GM19239 (cell line): Measurements from ENCODE around the gene VAV1.

Experiments
- DNase-seq: peaks from one replicate; pipeline ENCODE4 v3.0.0; 2011; ENCODE audit warnings: low spot score; ENCODE audit not compliant: insufficient read length
- FAIRE-seq: peaks from 2 replicates; lab custom pipeline; 2011; peaks lifted over from hg19 to GRCh38; lab: Jason Lieb, UNC

Gene VAV1

GRCh38 chr19:6873708-6874431, 101.4 kb downstream of the VAV1 start:
- no peak for FAIRE-seq

GRCh38 chr19:6875218-6875617, 102.7 kb downstream of the VAV1 start:
- DNase-seq: no peak
- FAIRE-seq: no peak

More at GRCh38 chr19:6873708-6874431, 101.4 kb downstream of the VAV1 start:
- no peak for DNase-seq

- no peak for DNase-seq
Observed at GRCh38 chr19:6876748-6877147, 104.2 kb downstream of the VAV1 start.

GRCh38 chr19:6877766-6878165, 105.3 kb downstream of the VAV1 start:
- DNase-seq: no peak
- FAIRE-seq: no peak

More at GRCh38 chr19:6876748-6877147, 104.2 kb downstream of the VAV1 start:
- FAIRE-seq: no peak

GRCh38 chr19:6886277-6886897, 113.9 kb downstream of the VAV1 start:
- FAIRE-seq: no peak
- DNase-seq: no peak

GRCh38 chr19:6887316-6887715, 114.8 kb downstream of the VAV1 start, which contains the start of gene ADGRE1:
Gene ADGRE1, plus strand, starts transcription at chr19:6887579. Its CDS starts 30 bp downstream, at chr19:6887609.
- FAIRE-seq: no peak
- no peak for DNase-seq

- FAIRE-seq: no peak
- no peak for DNase-seq
Observed at GRCh38 chr19:6888967-6889366, 116.5 kb downstream of the VAV1 start.

GRCh38 chr19:6890401-6890913, 117.9 kb downstream of the VAV1 start:
- no peak for DNase-seq
- FAIRE-seq: no peak

- FAIRE-seq (no peak), DNase-seq (no peak)
Observed at GRCh38 chr19:6890938-6891337, 118.4 kb downstream of the VAV1 start.

- FAIRE-seq (peak; percentile 53), DNase-seq (no peak)
Observed at GRCh38 chr19:6891761-6892385, 119.4 kb downstream of the VAV1 start.

- FAIRE-seq (no peak), DNase-seq (no peak)
Observed at GRCh38 chr19:6894313-6894712, 121.8 kb downstream of the VAV1 start.

- FAIRE-seq: no peak
- DNase-seq: no peak
Observed at GRCh38 chr19:6903446-6903845, 130.9 kb downstream of the VAV1 start.

- FAIRE-seq: peak; percentile 54
- DNase-seq: no peak
Observed at GRCh38 chr19:6906559-6907060, 134.1 kb downstream of the VAV1 start.
